Neural progenitor cell (in vitro differentiated cells): ENCODE results near the gene FAAP100. TPM values are rescaled to one million over a fixed set of nuclear protein-coding genes. Genes with fewer than 3 reads are reported as not detected.

ENCODE experiments used
- DNase-seq: peaks from one replicate; pipeline ENCODE4 v3.0.0-alpha.2; 2016; ENCODE audit warnings: low spot score
- H2AFZ ChIP-seq: fragments of 200-600 bp; sonication (generic); replicated peaks from 2 replicates; pipeline ENCODE4 v1.6.1; 2016; ENCODE audit warnings: antibody characterized with exemption
- H3F3A ChIP-seq: fragments of 200-600 bp; sonication (generic); 2 replicates; pipeline ENCODE4 v1.6.1; 2016; ENCODE audit warnings: antibody characterized with exemption, low read depth
- H3K27ac ChIP-seq: fragments of 200-600 bp; sonication (generic); 2 replicates; pipeline ENCODE4 v1.5.1; 2016; ENCODE audit warnings: mild to moderate bottlenecking
- H3K27me3 ChIP-seq: fragments of 200-600 bp; sonication (generic); 2 replicates; pipeline ENCODE4 v1.6.1; 2016; ENCODE audit warnings: mild to moderate bottlenecking, moderate library complexity
- H3K36me3 ChIP-seq: fragments of 200-600 bp; sonication (generic); 2 replicates; pipeline ENCODE4 v1.5.1; 2016
- H3K4me1 ChIP-seq: fragments of 200-600 bp; sonication (generic); 2 replicates; pipeline ENCODE4 v1.6.1; 2016; ENCODE audit warnings: mixed run types
- H3K4me2 ChIP-seq: fragments of 200-600 bp; sonication (generic); 2 replicates; pipeline ENCODE4 v1.6.1; 2016
- H3K4me3 ChIP-seq: fragments of 200-600 bp; sonication (generic); 2 replicates; pipeline ENCODE4 v1.5.1; 2016
- H3K79me2 ChIP-seq: fragments of 200-600 bp; sonication (generic); 2 replicates; pipeline ENCODE4 v1.6.1; 2016; ENCODE audit warnings: low read depth
- H3K9ac ChIP-seq: fragments of 200-600 bp; sonication (generic); 2 replicates; pipeline ENCODE4 v1.6.1; 2016
- H3K9me3 ChIP-seq: fragments of 200-600 bp; sonication (generic); 2 replicates; pipeline ENCODE4 v1.5.1; 2016; ENCODE audit warnings: low read depth
- H4K20me1 ChIP-seq: fragments of 200-600 bp; sonication (generic); 2 replicates; pipeline ENCODE4 v1.6.1; 2016; ENCODE audit warnings: low read depth
- H3K27ac Mint-ChIP-seq: 3 replicates; pipeline ENCODE4 v1.8.0; 2021; ENCODE audit warnings: mixed read lengths
- H3K27me3 Mint-ChIP-seq: 2 replicates; pipeline ENCODE4 v1.8.0; 2022; ENCODE audit warnings: low read depth, mild to moderate bottlenecking, inconsistent platforms, moderate library complexity, mixed read lengths; ENCODE audit not compliant: insufficient read depth
- H3K36me3 Mint-ChIP-seq: 3 replicates; pipeline ENCODE4 v1.8.0; 2021; ENCODE audit warnings: mixed read lengths
- H3K4me1 Mint-ChIP-seq: 3 replicates; pipeline ENCODE4 v1.8.0; 2021; ENCODE audit warnings: mixed read lengths
- H3K4me3 Mint-ChIP-seq: 3 replicates; pipeline ENCODE4 v1.8.0; 2021; ENCODE audit warnings: mild to moderate bottlenecking, moderate library complexity, mixed read lengths
- H3K9me3 Mint-ChIP-seq: 3 replicates; pipeline ENCODE4 v1.8.0; 2020; ENCODE audit warnings: mixed read lengths
- EZH2 ChIP-seq: fragments of 200-600 bp; sonication (generic); IDR thresholded peaks from 2 replicates; pipeline ENCODE4 v1.6.1; 2017; ENCODE audit warnings: antibody characterized with exemption, mild to moderate bottlenecking, moderate library complexity
- EZH2phosphoT487 ChIP-seq: fragments of 200-600 bp; sonication (generic); IDR thresholded peaks from 2 replicates; pipeline ENCODE4 v1.6.1; 2017; ENCODE audit warnings: antibody characterized with exemption
- total RNA-seq: library from RNA; depleted of rRNA; stranded (reverse); fragments of >200 nt; gene quantifications from 2 replicates; pipeline ENCODE4 v1.2.3, GENCODE V29; 2015; ENCODE audit warnings: low replicate concordance
- TF ChIP-seq, protein P1 (sequence below): fragments of 200-600 bp; sonication (generic); IDR thresholded peaks from 2 replicates; pipeline ENCODE4 v1.5.1; 2017; ENCODE audit warnings: antibody characterized with exemption, mild to moderate bottlenecking

FAAP100 gene
- total RNA-seq, 1 donor from 2014 or later = 9.7 TPM

DNA sequence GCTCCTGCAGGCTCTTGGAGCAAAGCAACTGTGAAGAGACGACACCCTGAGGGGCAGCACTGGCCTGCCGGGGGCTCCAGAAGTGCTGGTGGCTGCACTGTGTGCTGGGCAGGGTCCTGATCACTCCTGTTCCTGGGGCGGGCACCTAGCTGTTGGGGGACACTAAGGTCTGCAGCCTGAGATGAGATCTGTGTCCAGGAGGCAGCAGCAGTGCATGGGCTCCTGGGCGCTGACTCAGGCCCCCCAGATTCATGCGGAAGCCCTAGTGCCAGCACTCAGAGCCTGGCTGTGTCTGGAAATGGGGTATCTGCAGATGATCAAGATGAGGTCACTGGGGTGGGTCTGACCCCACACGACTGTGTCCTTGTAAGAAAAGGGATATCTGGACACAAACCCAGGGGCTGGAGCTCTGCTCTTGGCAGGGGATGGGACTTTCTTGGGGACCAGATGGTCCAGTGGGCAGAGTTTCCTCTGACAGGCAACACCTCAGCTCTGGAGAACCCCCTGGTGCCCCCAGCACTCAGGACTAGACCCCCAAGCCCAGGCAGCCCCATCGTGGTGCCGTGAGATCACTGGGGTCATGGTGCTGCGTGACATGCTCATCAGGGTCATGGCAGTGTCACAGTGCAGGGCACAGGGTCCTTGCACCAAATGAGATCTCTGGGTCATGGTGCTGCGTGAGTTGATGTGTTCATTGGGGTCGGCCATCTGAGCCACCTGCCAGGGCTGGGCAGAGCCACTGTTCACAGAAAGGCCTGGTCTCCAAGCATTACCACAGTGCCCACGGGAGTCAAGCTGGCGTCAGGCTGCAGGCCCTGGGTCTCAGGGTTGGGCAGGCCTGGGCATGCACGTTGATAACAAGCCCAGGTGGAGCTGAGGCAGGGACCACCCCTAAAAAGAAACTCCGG lies 9.5 kb downstream of the FAAP100 start:
- Mint-ChIP-seq H3K4me1 (peaks cover 4% of the 10 kb centered on the region), H3K27ac (peak overlapping the region; percentile 69), H3K36me3 (peaks cover 7% of the 10 kb centered on the region), H3K4me3 (no peak overlapping the region), H3K27me3 (no peaks in the 10 kb centered on the region), H3K9me3 (no peaks in the 10 kb centered on the region)
- TF ChIP-seq, protein P1, sequence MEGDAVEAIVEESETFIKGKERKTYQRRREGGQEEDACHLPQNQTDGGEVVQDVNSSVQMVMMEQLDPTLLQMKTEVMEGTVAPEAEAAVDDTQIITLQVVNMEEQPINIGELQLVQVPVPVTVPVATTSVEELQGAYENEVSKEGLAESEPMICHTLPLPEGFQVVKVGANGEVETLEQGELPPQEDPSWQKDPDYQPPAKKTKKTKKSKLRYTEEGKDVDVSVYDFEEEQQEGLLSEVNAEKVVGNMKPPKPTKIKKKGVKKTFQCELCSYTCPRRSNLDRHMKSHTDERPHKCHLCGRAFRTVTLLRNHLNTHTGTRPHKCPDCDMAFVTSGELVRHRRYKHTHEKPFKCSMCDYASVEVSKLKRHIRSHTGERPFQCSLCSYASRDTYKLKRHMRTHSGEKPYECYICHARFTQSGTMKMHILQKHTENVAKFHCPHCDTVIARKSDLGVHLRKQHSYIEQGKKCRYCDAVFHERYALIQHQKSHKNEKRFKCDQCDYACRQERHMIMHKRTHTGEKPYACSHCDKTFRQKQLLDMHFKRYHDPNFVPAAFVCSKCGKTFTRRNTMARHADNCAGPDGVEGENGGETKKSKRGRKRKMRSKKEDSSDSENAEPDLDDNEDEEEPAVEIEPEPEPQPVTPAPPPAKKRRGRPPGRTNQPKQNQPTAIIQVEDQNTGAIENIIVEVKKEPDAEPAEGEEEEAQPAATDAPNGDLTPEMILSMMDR = no peak
- TF ChIP-seq EZH2 = no peak
- no peak for TF ChIP-seq EZH2phosphoT487
- no peaks in the 10 kb centered on the region for H3K36me3 ChIP-seq
- no peak overlapping the region for H3K4me3 ChIP-seq
- no peak overlapping the region for H2AFZ ChIP-seq
- H3K27ac ChIP-seq = no peak overlapping the region
- no peaks in the 10 kb centered on the region for H3F3A ChIP-seq
- H3K9me3 ChIP-seq = no peaks in the 10 kb centered on the region
- H3K27me3 ChIP-seq = peaks cover 3% of the 10 kb centered on the region
- H4K20me1 ChIP-seq = peaks cover 9% of the 10 kb centered on the region
- H3K79me2 ChIP-seq = no peaks in the 10 kb centered on the region
- DNase-seq = no peak
- no peak overlapping the region for H3K9ac ChIP-seq
- H3K4me2 ChIP-seq = no peak overlapping the region
- H3K4me1 ChIP-seq = no peaks in the 10 kb centered on the region

DNA sequence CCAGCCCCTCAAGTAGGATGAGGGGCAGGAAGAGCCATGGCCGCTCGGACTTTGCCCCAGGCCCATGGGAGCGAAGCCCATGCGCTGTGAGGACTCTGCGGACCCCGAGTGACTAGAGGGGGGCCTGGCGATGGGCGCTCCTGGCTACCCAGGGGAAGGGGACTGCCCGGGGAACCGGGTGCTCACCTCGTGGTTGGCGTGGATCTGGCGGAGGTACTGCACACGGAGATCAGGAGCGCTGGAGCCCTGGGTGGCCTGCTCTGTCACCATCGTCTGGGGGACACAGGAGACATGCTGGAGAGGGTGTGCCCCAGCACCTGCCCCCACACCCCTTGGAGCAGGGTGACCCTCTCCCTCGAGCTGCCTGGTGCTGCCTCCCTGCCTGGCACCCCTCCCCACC lies 11.0 kb downstream of the FAAP100 start:
- no peak for TF ChIP-seq EZH2phosphoT487
- no peak for TF ChIP-seq EZH2
- Mint-ChIP-seq H3K9me3 (no peaks in the 10 kb centered on the region), H3K4me3 (peak overlapping the region; percentile 57), H3K27me3 (no peaks in the 10 kb centered on the region), H3K27ac (no peak overlapping the region), H3K36me3 (peaks cover 5% of the 10 kb centered on the region), H3K4me1 (peaks cover 7% of the 10 kb centered on the region)
- H3K4me2 ChIP-seq = no peak overlapping the region
- DNase-seq = no peak
- H2AFZ ChIP-seq = no peak overlapping the region
- H3K4me3 ChIP-seq = no peak overlapping the region
- H3K79me2 ChIP-seq = no peaks in the 10 kb centered on the region
- H3K27me3 ChIP-seq = peaks cover 19% of the 10 kb centered on the region
- no peak overlapping the region for H3K27ac ChIP-seq
- H3K9ac ChIP-seq = no peak overlapping the region
- no peaks in the 10 kb centered on the region for H3K9me3 ChIP-seq
- no peaks in the 10 kb centered on the region for H3F3A ChIP-seq
- peaks cover 17% of the 10 kb centered on the region for H4K20me1 ChIP-seq
- H3K36me3 ChIP-seq = no peaks in the 10 kb centered on the region
- peaks cover 3% of the 10 kb centered on the region for H3K4me1 ChIP-seq

DNA sequence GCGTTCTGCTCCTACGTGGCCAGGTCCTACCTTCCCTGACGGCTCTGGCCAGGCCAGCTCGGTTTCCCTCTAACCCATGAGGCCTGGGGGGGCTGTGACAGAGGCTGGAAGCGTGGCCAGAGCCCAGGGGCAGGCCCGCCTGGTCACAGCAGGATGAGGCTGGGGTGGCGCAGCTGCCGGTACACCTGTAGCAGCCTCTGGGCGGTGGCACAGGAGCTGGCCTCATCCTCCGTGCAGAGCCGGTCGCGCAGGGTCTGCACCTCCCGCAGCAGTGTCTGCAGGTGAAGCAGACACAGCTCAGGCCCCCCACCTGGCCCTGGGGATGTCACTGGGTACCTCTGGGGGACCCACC lies 11.5 kb downstream of the FAAP100 start:
- no peak overlapping the region for H3K4me3 Mint-ChIP-seq
- H3K27ac ChIP-seq = no peak overlapping the region
- H3K4me1 ChIP-seq = peaks cover 3% of the 10 kb centered on the region
- H3K79me2 ChIP-seq = no peaks in the 10 kb centered on the region
- TF ChIP-seq EZH2phosphoT487 = no peak
- no peak for TF ChIP-seq EZH2
- TF ChIP-seq, protein P1 = no peak
- H2AFZ ChIP-seq = no peak overlapping the region
- no peak overlapping the region for H3K4me3 ChIP-seq
- H3K4me1 Mint-ChIP-seq = peaks cover 7% of the 10 kb centered on the region
- DNase-seq = no peak
- H3K36me3 ChIP-seq = no peaks in the 10 kb centered on the region
- peaks cover 17% of the 10 kb centered on the region for H4K20me1 ChIP-seq
- no peak overlapping the region for H3K27ac Mint-ChIP-seq
- peaks cover 24% of the 10 kb centered on the region for H3K27me3 ChIP-seq
- peaks cover 5% of the 10 kb centered on the region for H3K36me3 Mint-ChIP-seq
- H3K4me2 ChIP-seq = no peak overlapping the region
- no peaks in the 10 kb centered on the region for H3K9me3 ChIP-seq
- no peaks in the 10 kb centered on the region for H3K9me3 Mint-ChIP-seq
- no peaks in the 10 kb centered on the region for H3K27me3 Mint-ChIP-seq
- H3K9ac ChIP-seq = no peak overlapping the region
- H3F3A ChIP-seq = no peaks in the 10 kb centered on the region
